CD4-positive, alpha-beta T cell treated with Interferon gamma for 1 hour (primary cell): ENCODE measurements around the gene PTER.

ENCODE experiments used
- DNase-seq: peaks from one replicate; pipeline ENCODE4 v3.0.0-alpha.2; 2020

PTER gene

GRCh38 chr10:16436758-16437539, at the start of gene PTER:
PTER (plus strand) TSS chr10:16437010; CDS start chr10:16484385, 47,375 bp downstream.
- peak; percentile 94 for DNase-seq

- no peak for DNase-seq
These were observed 44.2 kb upstream of the PTER start for GRCh38 chr10:16392531-16393069.

- DNase-seq = no peak
These were observed 43.4 kb upstream of the PTER start for GRCh38 chr10:16393271-16393858.

- no peak for DNase-seq
These were observed 35.4 kb upstream of the PTER start for GRCh38 chr10:16401416-16401815.

DNA sequence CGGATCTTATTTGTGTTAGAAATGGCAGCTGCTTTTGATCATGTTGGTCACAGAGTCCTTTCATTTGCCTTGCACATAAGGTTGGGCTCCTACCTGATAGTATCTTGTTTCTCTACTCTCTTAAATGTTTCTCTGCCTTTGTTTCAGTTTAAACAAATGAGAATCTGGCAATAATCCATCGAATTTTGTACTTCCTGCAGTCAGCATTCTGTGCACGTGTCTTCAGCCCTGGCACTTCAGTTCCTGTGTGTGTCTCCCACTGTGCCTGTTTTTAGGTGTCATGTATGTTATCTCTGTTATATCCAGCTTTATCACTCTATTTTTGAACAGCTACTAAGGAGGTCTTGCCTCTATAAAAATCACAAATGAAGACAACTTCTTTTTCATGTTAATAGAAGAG, 28.4 kb upstream of the PTER start:
- no peak for DNase-seq

DNA sequence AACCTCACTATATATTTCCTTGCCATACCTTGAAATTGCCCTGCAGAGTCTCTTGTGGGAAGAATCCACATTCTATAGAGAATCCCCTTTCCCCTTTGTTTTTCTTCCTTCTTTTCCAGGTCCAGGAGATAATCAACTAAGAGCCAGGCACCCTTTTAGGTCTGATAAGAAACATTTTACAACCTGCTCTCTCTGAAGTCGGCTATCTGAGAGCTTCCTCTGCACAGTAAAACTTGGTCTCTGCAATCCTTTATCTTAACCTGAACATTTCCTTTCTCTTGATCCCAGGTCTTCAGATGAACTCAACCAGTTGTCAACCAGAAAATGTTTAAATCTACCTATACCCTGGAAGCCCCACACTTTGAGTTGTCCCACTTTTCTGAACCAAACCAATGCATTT, 19.5 kb upstream of the PTER start:
- no peak for DNase-seq

GRCh38 chr10:16423599-16423998, 13.2 kb upstream of the PTER start:
- no peak for DNase-seq

GRCh38 chr10:16425449-16425848, 11.4 kb upstream of the PTER start:
- DNase-seq = no peak

DNA sequence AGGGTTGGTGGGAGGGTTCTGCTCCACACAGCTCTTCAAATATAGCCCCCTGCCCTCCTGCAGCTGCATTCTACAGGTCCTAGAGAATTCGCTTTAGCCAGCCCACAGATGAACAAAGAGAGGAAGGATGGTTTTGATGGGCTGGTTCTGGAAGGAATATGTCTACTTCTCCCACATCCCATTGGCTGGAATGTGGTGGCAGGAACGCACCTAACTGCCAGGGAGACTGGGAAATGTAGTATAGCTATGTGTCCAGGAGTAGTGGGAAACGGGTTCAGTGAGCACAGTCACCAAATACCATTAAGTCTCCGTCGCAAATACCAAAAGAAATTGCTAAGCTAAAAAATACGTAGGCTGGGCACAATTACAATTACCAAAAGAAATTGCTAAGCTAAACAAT, 7.3 kb upstream of the PTER start:
- DNase-seq = no peak

DNA sequence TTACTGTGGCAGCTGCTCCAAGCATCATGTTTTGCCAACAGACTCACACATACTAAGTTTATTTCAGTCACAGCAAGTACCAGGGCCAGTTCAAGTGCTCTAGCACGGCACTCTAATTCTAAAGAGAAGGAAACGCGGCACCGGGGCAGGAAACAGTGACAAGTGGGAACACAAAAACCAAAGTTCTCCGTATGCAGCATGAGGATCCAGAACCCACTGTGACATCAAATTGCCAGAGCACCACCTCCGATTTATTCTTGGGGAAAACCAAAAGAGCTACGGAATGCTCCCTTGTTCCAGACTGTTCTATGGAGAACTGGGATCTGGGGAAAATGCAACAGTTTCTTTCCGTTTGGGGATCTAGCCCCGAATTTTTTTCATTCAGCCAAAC, 448 bp upstream of the PTER start:
- peak; percentile 3 for DNase-seq

DNA sequence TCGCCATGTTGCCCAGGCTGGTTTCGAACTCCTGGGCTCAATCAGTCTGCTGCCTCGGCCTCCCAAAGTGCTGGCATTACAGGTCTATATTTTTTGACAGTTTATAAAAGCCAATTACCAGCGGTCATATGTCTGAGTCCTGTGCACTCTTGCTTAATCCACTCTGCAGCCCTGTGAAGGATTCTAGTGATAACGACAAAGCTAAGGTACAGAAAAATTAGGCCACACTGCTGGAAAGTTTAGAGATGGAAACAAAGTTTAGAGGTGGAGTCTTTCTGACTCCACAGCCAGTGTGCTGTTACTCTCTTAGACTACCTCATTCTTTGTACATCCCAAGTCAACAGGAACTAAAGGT, 707 bp downstream of the PTER start:
- DNase-seq = no peak

DNA sequence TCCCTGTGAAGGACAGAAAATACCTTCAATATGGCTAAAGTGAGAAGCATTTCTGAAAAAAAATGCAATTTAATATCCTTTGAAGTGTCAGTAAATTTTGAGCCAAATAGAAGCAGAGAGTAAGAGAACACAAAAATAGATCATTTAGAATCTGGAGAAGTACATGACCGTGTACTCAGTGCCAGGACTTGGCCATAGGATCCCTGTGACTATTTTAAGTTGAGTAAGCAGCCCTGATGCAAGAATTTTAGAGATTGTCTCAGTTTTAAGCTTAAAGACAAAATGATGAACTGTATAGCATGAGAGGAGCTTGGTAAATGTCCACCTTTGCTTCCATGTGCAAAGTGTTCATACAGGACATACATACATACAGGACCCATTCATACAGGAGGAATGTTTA, 2.5 kb downstream of the PTER start:
- no peak for DNase-seq

DNA sequence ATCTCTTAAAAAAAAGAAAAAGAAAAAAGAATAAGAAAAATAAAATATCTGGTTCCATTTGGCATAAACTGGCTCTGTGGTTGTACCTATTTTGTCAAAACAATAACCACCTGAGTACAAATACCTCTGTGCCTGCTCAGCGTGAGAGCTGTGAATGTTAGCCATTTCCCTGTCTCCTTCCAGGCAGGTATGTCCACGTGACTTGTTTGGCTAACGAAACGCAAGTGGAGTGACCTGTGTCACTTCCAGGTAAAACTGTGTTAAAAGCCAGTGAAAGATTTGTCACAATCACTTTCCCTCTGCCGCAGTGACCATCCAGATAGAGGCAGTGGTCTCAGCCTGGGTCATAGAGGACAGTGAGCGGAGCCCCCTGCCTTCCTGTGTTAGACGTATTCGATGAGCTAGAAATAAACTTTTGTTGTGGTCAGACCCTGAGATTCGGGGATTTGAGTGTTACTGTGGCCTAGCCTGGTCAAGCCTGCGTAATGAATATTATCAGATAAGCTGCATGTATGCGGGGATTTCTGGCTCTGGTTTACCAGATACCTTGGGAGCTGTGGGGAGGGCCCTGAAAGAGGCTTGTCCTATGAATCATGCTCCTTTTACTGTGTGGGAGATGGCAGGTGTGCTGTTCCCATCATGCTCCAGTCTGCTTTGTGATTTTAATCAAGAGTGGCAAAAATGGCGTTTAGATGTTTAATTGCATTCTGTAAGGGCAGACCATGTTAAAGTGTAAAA, 3.8 kb downstream of the PTER start:
- no peak for DNase-seq

DNA sequence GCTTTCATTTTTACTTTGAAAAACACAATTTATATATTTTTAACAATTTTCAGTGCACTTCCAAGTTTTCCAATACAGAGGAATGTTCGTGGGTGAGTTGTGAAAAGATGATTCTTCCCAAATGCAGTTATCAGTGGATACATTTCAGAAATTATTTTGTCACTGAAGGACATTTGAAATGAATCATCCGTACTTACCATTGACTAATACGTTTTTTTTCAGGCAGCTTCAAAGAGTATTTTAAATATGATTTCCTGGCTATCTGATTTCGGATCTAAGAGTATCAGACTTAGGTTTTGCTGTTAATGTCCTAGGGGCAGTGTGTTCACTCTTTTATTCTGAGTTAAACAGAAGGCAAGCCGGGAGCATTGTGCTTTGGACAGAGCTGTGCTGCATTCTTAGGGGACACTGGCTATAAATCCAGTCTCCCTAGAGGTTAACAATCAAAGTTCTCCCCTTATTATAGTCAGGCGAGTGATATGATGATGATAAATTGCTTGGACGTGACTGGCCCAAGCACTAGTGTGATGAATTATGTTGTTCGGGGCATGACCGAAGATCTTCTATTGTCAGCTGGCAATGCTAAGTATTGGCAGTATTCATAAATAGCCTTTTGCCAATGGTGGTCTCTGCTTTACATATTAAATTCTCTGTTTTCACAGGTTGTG, 4.5 kb downstream of the PTER start:
- no peak for DNase-seq

- no peak for DNase-seq
These were observed 6.1 kb downstream of the PTER start for GRCh38 chr10:16442914-16443313.

- DNase-seq = no peak
These were observed 9.1 kb downstream of the PTER start for GRCh38 chr10:16445770-16446469.

- DNase-seq = no peak
These were observed 12.6 kb downstream of the PTER start for GRCh38 chr10:16449454-16449853.

GRCh38 chr10:16458166-16458955, 21.6 kb downstream of the PTER start:
- no peak for DNase-seq

- no peak for DNase-seq
These were observed 22.7 kb downstream of the PTER start for GRCh38 chr10:16459423-16459939.

DNA sequence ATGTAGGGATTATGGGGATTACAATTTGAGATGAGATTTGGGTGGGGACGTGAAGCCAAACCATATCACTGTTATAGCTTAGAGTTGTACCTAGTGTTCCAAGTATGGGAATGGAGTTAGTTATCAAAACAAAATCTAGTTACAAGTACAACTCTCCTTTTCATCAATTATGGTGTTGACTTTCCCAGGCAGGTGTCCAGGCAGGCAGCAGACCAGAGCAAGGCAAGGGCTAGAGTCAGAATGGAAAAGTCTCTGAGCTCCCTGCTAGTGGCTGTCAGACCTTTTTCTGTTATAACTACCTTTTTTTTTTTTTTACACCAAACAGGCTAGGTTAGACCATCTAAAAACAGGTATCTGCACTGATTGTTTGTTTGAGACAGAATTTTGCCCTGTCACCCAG, 29.2 kb downstream of the PTER start:
- DNase-seq = no peak

- DNase-seq = peak; percentile 18
These were observed 33.9 kb downstream of the PTER start for GRCh38 chr10:16470747-16471146.

DNA sequence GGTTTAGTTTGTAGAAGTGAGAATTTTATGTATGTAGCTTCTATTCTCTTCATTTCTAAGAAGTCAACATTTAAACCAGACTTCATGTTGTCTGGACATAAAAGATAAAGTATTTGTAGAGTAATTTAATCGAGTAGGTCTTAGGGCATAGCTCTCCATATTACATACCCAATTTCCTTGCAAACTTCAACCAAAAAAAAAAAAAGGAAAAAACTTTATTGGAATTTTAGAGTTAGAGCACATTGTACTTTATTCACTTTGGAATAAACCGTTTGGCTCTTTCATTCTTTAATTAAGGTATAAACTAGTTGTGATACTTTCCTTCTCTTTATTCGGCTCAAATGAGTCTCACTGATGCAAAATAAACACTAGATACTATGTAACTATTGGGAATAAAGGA, 36.0 kb downstream of the PTER start:
- DNase-seq = no peak
